Tibial artery (tissue), 4 donors: ENCODE data around the gene AACS.

Experiments
- DNase-seq, 2 donors: peaks; one replicate each; pipeline ENCODE4 v3.0.0-alpha.2; 2019
- H3K27ac ChIP-seq, 2 donors: fragments of 200-600 bp; sonication (generic) in 1 of 2; 1 replicate in 1 of 2; 2 replicates in 1 of 2; pipeline ENCODE4 v1.5.1; 2018 to 2019; ENCODE audit warnings: mild to moderate bottlenecking in 1 of 2
- H3K27me3 ChIP-seq, 2 donors: fragments of 200-600 bp; sonication (generic) in 1 of 2; one replicate each; pipeline versions ENCODE4 v1.5.1 to v1.6.0; 2016 to 2019
- H3K36me3 ChIP-seq, 3 donors: fragments of 200-600 bp; sonication (generic) in 2 of 3; one replicate each; pipeline ENCODE4 v1.5.1; 2016 to 2019; ENCODE audit warnings: mild to moderate bottlenecking in 2 of 3
- H3K4me1 ChIP-seq, 4 donors: fragments of 200-600 bp; sonication (generic) in 2 of 4; 1 replicate in 3 of 4; 2 replicates in 1 of 4; pipeline ENCODE4 v1.5.1; 2016 to 2019
- H3K4me3 ChIP-seq, 2 donors: fragments of 200-600 bp; sonication (generic) in 1 of 2; 1 replicate in 1 of 2; 2 replicates in 1 of 2; pipeline ENCODE4 v1.5.1; 2018 to 2019; ENCODE audit warnings: mild to moderate bottlenecking in 2 of 2
- H3K9me3 ChIP-seq, 3 donors: fragments of 200-600 bp; sonication (generic) in 1 of 3; one replicate each; pipeline ENCODE4 v1.5.1; 2016 to 2019
- intact Hi-C: fragments of 100-400 bp; cut with DNase I; formaldehyde crosslinking; loops from one replicate; pipeline ENCODE4 v1.15.0; 2023; ENCODE audit warnings: low total_unique reads
- TF ChIP-seq, protein P1 (sequence below), 2 experiments: fragments of 200-600 bp in 1 of 2; fragments of 450-650 bp in 1 of 2; IDR thresholded peaks; one replicate each; pipeline ENCODE4 v1.5.1; 2017 to 2019; ENCODE audit warnings: antibody characterized with exemption in 2 of 2, mild to moderate bottlenecking in 1 of 2, moderate library complexity in 1 of 2

The AACS gene

GRCh38 chr12:125129591-125130255, 64.5 kb downstream of the AACS start:
- peak overlapping the region in 1 of 2 donors; percentile 26 for H3K4me3 ChIP-seq
- TF ChIP-seq, protein P1, sequence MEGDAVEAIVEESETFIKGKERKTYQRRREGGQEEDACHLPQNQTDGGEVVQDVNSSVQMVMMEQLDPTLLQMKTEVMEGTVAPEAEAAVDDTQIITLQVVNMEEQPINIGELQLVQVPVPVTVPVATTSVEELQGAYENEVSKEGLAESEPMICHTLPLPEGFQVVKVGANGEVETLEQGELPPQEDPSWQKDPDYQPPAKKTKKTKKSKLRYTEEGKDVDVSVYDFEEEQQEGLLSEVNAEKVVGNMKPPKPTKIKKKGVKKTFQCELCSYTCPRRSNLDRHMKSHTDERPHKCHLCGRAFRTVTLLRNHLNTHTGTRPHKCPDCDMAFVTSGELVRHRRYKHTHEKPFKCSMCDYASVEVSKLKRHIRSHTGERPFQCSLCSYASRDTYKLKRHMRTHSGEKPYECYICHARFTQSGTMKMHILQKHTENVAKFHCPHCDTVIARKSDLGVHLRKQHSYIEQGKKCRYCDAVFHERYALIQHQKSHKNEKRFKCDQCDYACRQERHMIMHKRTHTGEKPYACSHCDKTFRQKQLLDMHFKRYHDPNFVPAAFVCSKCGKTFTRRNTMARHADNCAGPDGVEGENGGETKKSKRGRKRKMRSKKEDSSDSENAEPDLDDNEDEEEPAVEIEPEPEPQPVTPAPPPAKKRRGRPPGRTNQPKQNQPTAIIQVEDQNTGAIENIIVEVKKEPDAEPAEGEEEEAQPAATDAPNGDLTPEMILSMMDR (IDR thresholded peaks at IDR 0.05), result no peak
- H3K36me3 ChIP-seq, result peaks cover 2 to 70% (median 28%) of the 10 kb centered on the region in 3 donors
- peaks cover 0 to 16% (median 15%) of the 10 kb centered on the region in 4 donors for H3K4me1 ChIP-seq
- no peaks in the 10 kb centered on the region for H3K27me3 ChIP-seq
- DNase-seq, result no peak
- H3K27ac ChIP-seq, result peak overlapping the region; percentile 18 to 33
- no peaks in the 10 kb centered on the region for H3K9me3 ChIP-seq
- intact Hi-C loops, result no loop called here

DNA sequence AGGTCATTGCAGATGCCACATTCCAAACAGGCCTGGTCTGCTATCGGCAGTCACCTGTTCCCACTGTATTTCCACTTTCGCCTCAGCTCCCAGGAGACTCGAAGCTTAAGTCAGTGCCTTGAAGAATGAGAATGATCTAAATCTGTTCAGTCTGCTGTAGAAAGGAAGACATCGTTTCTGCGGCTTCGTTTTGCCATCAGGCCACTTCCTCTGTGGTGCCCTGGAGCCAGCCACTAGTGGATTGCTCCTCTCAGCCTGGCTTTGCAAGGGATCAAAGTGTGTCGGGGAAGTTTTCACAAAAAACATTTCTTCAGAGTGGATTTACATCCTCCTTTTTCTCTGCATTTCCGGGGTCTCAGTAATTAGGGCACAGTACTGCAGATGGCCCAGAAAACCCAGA, 66.7 kb downstream of the AACS start:
- no peak overlapping the region for H3K27ac ChIP-seq
- peaks cover 0 to 16% (median 15%) of the 10 kb centered on the region in 4 donors for H3K4me1 ChIP-seq
- intact Hi-C loops, result no loop called here
- H3K4me3 ChIP-seq, result no peak overlapping the region
- TF ChIP-seq, protein P1 (IDR thresholded peaks at IDR 0.05), result no peak
- H3K36me3 ChIP-seq, result peaks cover 7 to 70% (median 38%) of the 10 kb centered on the region in 3 donors
- no peak for DNase-seq
- H3K9me3 ChIP-seq, result no peaks in the 10 kb centered on the region
- H3K27me3 ChIP-seq, result no peaks in the 10 kb centered on the region

DNA sequence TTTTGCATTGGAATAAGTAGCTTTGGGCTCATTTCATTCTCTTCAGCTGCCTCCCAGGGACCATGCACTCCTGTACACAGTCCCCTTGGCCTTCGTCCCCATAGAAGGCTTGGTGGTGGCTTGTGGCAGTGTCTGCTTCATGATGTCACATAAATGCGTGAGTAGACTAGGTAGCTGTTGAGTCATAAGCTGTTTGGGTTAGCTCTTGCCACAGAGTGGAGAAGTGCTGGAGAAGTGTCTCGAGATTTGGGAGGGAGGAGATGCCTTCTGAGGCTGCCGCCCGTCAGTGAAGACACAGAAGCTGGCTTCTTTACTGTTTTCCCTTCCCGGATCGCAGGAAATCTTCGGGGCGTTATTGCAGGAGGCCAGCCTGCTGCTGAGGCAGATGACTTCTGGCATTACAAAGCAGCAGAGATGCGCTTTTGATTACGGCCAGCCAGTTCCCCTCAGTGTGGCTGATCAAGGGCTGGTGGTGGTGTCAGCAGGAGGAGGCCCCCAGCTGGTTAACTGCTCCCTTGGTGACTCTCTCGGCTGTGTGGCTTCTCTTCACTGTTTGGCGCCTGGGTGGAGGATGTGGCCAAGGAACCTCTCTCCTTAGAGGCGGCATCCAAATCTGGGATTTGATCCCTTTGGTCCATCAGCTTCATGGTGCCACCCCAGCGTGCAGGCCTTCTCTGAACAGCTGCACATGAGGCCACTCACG, 67.6 kb downstream of the AACS start:
- Histone ChIP-seq H3K36me3 (peaks cover 7 to 69% (median 38%) of the 10 kb centered on the region in 3 donors), H3K9me3 (no peaks in the 10 kb centered on the region), H3K4me3 (no peak overlapping the region), H3K4me1 (peaks cover 0 to 16% (median 15%) of the 10 kb centered on the region in 4 donors), H3K27me3 (no peaks in the 10 kb centered on the region), H3K27ac (no peak overlapping the region)
- TF ChIP-seq, protein P1 (IDR thresholded peaks at IDR 0.05), result no peak
- intact Hi-C loops, result no loop called here
- no peak for DNase-seq

DNA sequence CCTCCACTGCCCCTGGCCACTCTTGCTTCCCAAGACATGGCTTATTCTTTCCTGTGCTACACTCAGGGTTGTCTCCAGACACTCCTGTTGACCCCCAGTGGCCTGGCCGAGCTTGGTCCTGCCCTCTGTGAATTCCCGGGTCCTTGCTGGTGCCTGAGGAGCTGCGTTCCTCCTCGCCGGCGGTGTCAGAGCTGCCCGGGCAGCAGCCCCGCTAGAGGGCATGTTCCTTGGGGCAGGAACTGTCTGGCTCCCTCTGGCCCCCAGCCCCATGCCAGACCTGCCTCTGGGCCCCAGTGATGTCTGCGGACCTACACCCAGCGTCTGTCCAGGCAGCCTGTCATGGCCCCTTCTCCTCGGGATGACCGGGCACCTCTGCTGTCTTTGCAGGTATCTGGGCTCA, 68.4 kb downstream of the AACS start:
- peaks cover 0 to 13% (median 12%) of the 10 kb centered on the region in 4 donors for H3K4me1 ChIP-seq
- no peaks in the 10 kb centered on the region for H3K9me3 ChIP-seq
- intact Hi-C loops, result no loop called here
- TF ChIP-seq, protein P1 (IDR thresholded peaks at IDR 0.05), result no peak
- peaks cover 7 to 66% (median 34%) of the 10 kb centered on the region in 3 donors for H3K36me3 ChIP-seq
- H3K27me3 ChIP-seq, result no peaks in the 10 kb centered on the region
- no peak overlapping the region for H3K4me3 ChIP-seq
- H3K27ac ChIP-seq, result no peak overlapping the region
- no peak for DNase-seq

- Histone ChIP-seq H3K36me3 (peaks cover 7 to 67% (median 34%) of the 10 kb centered on the region in 3 donors), H3K4me1 (peaks cover 0 to 3% (median 2%) of the 10 kb centered on the region in 4 donors), H3K27me3 (no peaks in the 10 kb centered on the region), H3K4me3 (no peak overlapping the region), H3K27ac (no peak overlapping the region), H3K9me3 (no peaks in the 10 kb centered on the region)
- DNase-seq, result no peak
- intact Hi-C loops, result no loop called here
- TF ChIP-seq, protein P1 (IDR thresholded peaks at IDR 0.05), result no peak
Measured at GRCh38 chr12:125134576-125134975, 69.3 kb downstream of the AACS start.
